Choroid plexus epithelial cell (primary cell): ENCODE results near the gene HACD4.
A peak's percentile ranks its signal among the peaks of the same experiment; 100 is the strongest.
"Not testable (repeated sequence)": the region's sequence is repeated elsewhere in the genome, so short reads cannot be mapped to it uniquely, and the experiment has no call there.

Source experiments
- DNase-seq: peaks from one replicate; pipeline ENCODE4 v3.0.0-alpha.2; 2010; ENCODE audit warnings: low read depth
- H3K4me3 ChIP-seq: 2 replicates; pipeline ENCODE4 v1.5.1; 2011; ENCODE audit warnings: low read depth, mild to moderate bottlenecking, control low read depth, low read length, moderate library complexity
- TF ChIP-seq, protein P1 (sequence below): conservative IDR thresholded peaks from 2 replicates; pipeline ENCODE4 v1.5.1; 2011; ENCODE audit warnings: low read depth, mild to moderate bottlenecking, control low read depth, inconsistent platforms, low read length, moderate library complexity

The HACD4 gene

DNA sequence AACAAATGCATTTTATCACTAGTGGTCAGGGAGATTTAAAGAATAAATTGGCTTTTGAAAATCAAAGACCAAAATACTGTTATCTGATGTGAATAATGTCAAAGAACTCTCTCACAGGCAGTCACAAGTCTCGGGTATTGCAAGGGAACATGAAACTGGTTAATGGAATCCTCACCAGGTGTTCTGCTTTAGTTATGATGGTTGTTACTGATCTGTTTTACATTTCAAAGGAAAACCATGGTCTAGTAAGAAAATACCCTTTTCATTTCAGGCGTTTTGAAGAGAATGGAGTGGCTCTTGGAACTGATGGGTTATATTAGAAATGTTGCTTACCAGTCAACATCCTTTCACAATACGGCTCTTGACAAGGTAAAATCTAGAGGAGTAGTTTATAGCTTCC is 43.4 kb downstream of the HACD4 start:
- no peak overlapping the region for H3K4me3 ChIP-seq
- TF ChIP-seq, protein P1, sequence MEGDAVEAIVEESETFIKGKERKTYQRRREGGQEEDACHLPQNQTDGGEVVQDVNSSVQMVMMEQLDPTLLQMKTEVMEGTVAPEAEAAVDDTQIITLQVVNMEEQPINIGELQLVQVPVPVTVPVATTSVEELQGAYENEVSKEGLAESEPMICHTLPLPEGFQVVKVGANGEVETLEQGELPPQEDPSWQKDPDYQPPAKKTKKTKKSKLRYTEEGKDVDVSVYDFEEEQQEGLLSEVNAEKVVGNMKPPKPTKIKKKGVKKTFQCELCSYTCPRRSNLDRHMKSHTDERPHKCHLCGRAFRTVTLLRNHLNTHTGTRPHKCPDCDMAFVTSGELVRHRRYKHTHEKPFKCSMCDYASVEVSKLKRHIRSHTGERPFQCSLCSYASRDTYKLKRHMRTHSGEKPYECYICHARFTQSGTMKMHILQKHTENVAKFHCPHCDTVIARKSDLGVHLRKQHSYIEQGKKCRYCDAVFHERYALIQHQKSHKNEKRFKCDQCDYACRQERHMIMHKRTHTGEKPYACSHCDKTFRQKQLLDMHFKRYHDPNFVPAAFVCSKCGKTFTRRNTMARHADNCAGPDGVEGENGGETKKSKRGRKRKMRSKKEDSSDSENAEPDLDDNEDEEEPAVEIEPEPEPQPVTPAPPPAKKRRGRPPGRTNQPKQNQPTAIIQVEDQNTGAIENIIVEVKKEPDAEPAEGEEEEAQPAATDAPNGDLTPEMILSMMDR, result no peak
- DNase-seq, result no peak

DNA sequence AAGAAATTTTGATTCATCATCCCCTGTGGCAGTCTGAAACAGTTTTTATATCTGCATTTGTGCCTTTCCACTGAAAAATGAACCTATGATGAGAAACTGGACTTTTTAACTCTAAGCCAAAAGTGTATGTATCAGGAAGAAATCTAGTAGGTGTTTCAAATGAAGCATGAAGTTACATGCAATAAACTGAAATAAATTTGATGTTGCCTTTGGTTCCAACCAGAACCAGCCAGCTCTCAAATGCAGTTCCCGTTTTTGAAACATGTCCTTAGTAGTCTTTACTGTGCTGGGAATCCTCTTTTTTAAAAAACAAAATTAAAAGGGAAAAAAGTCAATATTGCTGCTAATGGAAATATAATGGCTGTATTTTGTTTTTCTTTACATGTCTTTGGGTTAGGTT is 43.9 kb downstream of the HACD4 start:
- no peak for DNase-seq
- H3K4me3 ChIP-seq, result no peak overlapping the region
- TF ChIP-seq, protein P1, result no peak

DNA sequence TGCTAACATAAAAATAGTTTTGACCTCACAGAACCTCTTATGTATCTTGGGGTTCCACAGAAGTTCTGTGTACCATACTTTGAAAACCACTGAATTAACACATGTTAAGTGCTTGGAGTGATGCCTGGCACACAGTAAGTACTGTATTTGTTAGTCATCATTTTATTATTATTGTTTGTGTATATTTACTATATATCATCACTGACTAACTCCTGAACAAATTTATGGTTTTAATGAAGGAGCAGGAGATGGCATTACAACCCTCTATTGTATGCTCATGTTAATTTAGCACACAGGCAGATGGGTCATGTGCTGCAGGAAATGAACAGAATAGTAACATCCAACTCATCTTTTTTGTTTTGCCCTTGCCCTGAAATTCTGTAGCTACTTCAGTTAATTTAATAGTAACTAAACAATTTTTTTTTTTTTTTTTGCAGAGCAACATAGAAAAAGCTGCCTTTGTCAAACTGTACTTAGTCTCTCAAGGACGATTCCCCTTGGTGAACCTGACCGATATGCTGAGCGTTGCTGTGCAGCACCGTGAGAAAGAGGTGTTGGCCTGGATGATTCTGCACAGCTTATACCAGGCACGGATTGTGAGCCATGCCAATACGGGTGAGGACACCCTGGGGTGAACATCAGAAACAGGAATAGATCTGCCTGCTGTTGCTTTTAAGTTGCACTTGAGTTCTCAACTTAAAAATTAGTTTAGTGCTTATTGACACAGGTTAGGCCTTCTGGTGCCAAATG is 45.4 kb downstream of the HACD4 start:
- H3K4me3 ChIP-seq, result no peak overlapping the region
- no peak for DNase-seq
- TF ChIP-seq, protein P1, result no peak

DNA sequence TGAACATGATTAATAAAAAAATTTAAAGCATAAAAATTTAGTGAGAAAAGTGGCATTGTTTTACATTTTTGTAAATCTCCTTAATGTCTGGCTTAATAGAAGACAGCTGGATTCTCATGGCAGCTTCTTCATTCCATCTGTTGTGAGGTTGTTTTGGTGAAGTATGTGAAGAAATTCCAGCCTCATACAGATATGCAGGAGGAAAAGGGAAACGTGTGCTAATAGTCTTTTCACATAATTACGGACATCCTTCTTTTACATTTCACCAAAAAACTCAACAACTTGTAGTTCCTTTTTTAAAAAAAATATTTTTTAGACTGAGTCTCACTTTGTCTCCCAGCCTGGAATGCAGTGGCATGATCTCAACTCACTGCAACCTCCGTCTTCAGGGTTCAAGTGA is 46.9 kb downstream of the HACD4 start:
- TF ChIP-seq, protein P1, result no peak
- H3K4me3 ChIP-seq, result no peak overlapping the region
- DNase-seq, result peak; percentile 4

DNA sequence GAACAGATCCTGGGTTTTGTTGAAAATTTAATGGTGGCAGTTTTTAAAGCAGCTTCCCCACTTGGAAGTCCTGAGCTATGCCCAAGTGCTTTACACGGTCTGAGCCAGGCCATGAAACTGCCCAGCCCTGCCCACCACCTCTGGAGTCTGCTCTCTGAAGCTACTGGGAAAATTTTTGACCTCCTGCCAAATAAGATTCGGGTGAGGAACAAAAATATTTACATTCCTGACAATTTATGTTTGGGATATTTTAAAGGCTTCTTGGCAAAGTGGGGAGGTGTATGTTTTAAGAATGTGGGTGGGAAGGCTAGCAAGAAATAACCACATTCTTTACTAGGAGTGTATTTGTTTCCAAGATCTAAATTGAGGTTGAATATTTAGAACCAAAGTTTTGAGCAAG is 50.0 kb downstream of the HACD4 start:
- peak; percentile 77 for DNase-seq
- TF ChIP-seq, protein P1, result no peak
- no peak overlapping the region for H3K4me3 ChIP-seq

DNA sequence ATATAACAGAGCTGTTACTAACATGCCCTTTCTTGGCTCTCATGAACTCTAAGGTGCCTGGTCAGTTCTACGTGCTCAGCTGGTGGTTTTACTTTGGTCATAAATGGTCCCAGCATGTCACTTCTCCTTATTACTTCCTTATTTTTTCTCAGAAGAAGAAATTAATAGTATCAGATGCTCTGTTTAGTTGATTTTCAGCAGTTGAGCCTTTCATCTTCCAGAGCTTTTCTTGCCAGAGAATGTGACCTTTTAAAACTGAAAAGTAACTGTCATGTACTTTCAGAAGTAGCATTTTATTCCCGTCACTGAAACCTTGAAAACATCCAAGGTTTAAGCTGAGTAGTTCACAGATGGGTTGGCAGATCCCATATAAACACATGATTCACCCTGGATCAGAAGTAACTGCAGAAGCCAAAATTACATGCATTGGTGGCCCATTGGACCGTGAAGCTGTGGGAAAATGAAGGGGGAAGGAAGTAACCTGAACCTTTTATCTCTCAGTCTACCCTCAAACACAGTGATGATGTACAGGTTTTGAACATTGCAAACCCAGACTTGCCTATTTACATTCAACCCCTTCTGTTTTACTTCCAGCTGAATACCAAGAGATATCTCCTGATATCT is 50.5 kb downstream of the HACD4 start:
- peak; percentile 80 for DNase-seq
- no peak overlapping the region for H3K4me3 ChIP-seq
- TF ChIP-seq, protein P1, result no peak

DNA sequence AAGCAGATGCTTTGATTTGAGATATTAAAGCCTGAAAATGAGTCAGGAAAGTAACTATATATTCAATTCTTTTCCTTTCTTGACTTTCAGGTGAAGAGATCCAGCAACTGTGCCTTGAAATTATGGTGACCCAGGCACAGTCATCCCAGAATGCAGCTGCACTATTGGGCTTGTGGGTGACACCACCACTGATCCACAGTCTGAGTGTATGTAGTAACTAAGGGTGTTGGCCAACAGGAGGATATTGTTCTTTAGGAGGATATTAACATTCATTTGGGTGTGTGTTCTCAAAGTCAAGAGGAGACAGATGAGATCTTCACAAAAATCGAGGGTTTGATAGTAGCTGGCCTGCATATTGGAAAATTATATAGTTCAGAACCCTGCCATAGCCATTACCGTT is 53.2 kb downstream of the HACD4 start:
- no peak overlapping the region for H3K4me3 ChIP-seq
- TF ChIP-seq, protein P1, result no peak
- DNase-seq, result no peak

DNA sequence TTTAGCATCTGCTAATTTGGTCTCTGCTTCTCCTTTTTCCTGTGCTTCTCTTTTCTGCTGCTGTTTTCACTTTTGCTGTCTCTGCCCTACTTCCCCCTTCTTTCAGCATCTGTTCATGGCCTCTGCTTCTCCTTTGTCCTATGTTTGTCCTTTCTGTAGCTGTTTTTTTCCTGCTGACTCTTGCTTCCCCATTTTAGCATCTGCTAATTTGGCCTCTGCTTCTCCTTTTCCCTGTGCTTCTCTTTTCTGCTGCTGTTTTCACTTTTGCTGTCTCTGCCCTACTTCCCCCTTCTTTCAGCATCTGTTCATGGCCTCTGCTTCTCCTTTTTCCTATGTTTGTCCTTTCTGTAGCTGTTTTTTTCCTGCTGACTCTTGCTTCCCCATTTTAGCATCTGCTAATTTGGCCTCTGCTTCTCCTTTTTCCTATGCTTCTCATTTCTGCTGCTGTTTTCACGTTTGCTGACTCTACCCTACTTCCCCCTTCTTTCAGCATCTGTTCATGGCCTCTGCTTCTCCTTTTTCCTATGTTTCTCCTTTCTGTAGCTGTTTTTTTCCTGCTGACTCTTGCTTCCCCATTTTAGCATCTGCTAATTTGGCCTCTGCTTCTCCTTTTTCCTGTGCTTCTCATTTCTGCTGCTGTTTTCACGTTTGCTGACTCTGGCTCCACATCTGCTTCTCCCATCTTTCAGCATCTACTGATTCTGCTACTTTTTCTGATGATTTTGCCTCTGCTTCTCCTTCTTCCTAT is 57.1 kb downstream of the HACD4 start:
- not testable (repeated sequence) for DNase-seq, H3K4me3 ChIP-seq

DNA sequence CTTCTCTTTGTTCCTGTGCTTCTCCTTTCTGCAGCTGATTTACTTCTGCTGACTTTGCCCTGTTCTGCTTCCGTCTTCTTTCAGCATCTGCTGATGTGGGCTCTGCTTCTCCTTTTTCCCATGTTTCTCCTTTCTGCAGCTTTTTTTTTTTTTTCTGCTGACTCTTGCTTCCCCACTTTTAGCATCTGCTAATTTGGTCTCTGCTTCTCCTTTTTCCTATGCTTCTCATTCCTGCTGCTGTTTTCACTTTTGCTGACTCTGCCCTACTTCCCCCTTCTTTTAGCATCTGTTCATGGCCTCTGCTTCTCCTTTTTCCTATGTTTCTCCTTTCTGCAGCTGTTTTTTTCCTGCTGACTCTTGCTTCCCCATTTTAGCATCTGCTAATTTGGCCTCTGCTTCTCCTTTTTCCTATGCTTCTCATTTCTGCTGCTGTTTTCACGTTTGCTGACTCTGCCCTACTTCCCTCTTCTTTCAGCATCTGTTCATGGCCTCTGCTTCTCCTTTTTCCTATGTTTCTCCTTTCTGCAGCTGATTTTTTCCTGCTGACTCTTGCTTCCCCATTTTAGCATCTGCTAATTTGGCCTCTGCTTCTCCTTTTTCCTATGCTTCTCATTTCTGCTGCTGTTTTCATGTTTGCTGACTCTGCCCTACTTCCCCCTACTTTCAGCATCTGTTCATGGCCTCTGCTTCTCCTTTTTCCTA is 58.0 kb downstream of the HACD4 start:
- DNase-seq, H3K4me3 ChIP-seq: not testable (repeated sequence)
